ENCODE results near the gene GSTA3.
"Not testable (repeated sequence)": the region's sequence is repeated elsewhere in the genome, so short reads cannot be mapped to it uniquely, and the experiment has no call there.

The GSTA3 gene

GRCh38 chr6:52909531-52909930 lies at the start of gene GSTA3:
TSS of gene GSTA3 (minus strand) at chr6:52909698. CDS start at chr6:52905834, 3,864 bp downstream.
- DNase-seq, result no peak

DNA sequence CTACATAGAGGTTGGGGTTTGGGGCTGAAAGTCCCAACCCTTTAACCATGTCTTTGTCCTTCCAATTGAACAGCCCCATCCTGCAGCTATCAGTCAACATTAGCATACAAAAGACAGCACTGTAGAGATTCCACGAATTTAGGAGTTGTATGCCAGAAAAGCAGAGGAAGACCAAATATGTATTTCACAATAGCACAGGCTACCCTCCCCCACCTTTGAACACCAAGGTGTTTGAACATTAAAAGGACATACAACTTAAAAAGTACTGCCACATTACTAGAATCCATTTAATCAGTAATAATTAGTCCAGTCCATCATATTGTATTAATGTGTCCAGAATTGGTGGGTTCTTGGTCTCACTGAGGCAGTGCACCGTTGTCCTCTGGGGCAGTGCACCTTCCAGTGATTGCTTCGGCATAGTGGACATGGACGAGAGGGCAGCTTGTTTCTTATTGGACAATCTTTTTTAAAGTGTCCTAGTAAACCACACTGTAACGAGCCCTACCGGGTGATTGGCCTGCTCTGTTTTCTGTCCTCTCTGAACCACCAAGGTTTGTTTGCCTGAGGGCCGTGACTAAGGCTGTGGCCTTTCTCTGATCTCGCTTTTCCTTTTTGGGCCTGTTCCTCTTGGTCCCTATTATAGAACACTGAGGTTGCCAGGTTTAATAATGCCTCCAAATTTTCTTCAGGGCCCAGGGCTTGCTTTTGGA lies 49.2 kb upstream of the GSTA3 start:
- DNase-seq, result no peak

DNA sequence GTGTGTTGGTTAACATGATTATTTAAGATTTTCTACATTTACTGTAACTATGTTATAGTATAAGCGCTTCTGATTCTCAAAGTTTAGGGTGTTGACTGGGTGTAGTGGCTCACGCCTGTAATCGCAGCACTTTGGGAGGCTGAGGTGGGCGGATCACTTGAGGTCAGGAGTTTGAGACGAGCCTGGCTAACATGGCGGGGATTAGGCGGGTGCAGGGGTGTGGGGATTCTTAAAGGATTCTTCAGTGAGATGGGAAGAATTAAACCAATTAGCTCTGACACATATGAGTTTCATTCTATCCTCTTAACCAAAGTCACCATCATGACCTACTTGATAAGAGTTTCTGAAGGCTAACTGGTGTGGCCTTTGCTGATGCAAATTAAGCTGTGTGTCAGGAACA lies 46.4 kb upstream of the GSTA3 start:
- DNase-seq, result no peak

- DNase-seq, result peak; percentile 8
These were observed 44.7 kb upstream of the GSTA3 start for GRCh38 chr6:52953911-52954839.

GRCh38 chr6:52946306-52946705 lies 36.8 kb upstream of the GSTA3 start:
- no peak for DNase-seq

- not testable (repeated sequence) for DNase-seq
These were observed 33.3 kb upstream of the GSTA3 start for GRCh38 chr6:52942821-52943220.

- DNase-seq, result no peak
These were observed 32.7 kb upstream of the GSTA3 start for GRCh38 chr6:52942221-52942620.

- no peak for DNase-seq
These were observed 28.4 kb upstream of the GSTA3 start for GRCh38 chr6:52937908-52938307.

- no peak for DNase-seq
These were observed 24.3 kb upstream of the GSTA3 start for GRCh38 chr6:52933778-52934177.

DNA sequence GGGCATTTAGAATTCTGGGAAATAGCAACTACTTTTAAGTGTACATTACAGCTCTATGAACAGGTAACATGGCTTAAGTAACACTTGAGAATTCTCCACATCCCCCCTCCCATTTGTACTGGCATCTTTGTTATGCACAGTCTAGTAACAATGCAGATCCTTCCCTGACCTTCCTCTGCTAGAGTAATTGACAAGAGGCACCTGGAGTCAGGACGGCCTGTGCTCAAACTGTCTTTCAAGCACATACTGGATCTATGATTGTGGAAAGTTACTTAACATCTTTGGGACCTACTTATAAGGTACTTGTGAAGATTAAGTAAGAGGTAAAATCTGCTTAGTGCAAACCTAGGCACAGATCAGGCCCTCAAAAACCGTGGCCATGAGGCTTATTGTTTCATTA lies 21.9 kb upstream of the GSTA3 start:
- no peak for DNase-seq

DNA sequence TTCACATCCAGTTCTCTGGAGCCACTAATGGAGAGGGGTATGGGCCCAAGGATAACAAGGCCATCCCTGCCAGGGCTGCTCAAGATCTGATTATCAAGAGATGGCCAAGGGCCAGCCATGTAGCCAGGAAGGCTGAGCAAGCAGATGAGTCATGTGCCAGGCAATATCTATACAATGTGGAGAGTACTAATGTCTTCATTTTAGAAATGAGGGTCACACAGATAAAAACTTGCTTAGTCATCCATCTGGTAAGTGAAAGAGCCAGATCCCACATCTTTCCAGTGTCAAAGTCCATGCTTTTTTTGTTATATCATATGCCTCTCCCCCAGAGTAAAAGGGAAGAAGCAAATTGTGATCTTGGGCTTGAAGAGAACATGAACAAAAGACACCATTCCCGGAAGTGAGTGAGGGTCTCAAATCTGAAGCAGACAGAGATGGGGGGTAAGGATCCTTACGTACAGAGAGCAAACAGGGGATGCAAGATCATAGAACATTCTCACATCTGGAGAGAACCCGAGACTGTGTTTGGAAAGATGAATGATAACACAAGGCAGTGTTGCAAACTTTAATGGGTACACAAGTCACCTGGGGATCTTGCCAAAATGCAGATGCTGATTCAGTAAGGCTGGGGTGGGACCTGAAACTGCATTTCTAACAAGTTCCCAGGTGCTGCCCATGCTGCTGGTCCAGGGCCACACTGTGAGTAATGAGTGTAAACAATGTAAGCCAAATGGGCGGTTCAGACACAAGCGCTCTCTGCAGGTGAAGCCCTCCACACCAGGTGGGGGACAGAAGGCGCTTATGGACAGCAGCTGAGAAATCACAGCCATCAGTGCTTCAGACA lies 20.0 kb upstream of the GSTA3 start:
- peak; percentile 20 for DNase-seq

GRCh38 chr6:52927451-52927850 lies 18.0 kb upstream of the GSTA3 start:
- no peak for DNase-seq

GRCh38 chr6:52925919-52926792 lies 16.7 kb upstream of the GSTA3 start:
- DNase-seq, result no peak

GRCh38 chr6:52925042-52925441 lies 15.5 kb upstream of the GSTA3 start:
- no peak for DNase-seq

- not testable (repeated sequence) for DNase-seq
These were observed 14.2 kb upstream of the GSTA3 start for GRCh38 chr6:52923689-52924088.

GRCh38 chr6:52922161-52922560 lies 12.7 kb upstream of the GSTA3 start:
- no peak for DNase-seq

DNA sequence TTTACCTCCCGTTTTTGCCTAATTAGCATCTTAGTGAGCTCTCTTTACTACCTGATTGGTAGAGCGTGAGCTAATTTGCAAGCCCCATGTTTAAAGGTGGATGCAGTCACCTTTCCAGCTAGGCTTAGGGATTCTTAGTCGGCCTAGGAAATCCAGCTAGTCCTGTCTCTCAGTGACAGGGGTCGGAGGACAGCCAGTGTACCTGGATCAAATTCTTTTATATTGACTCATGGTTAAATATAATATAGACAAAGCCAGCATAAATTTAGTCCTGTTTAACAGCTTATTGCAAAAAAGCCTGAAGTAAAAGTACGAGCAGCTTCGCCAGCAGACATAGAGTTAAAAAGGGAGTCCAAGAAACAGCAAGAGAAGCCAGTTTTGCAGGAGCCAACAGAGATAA lies 12.2 kb upstream of the GSTA3 start:
- DNase-seq, result no peak

GRCh38 chr6:52919511-52919910 lies 10.0 kb upstream of the GSTA3 start:
- DNase-seq, result peak; percentile 39

DNA sequence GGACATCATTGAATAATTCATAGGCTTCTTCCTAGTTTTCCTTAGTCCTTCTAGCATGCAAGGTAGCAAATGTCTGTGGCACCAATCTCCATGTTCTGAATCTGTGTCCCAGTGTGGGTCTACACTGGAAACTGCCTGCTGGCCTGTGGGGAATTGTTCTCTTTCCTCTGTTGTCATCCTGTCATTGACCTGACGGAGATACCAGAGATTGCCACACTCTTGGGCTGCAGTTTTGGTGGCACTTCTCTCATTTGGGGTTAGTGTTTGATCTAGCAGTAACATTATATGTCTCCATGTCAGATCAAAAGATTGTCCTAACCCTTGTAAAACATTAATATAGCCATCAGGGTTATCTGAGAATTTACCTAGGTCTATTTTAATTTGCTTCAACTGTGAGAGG lies 9.3 kb upstream of the GSTA3 start:
- DNase-seq, result not testable (repeated sequence)

DNA sequence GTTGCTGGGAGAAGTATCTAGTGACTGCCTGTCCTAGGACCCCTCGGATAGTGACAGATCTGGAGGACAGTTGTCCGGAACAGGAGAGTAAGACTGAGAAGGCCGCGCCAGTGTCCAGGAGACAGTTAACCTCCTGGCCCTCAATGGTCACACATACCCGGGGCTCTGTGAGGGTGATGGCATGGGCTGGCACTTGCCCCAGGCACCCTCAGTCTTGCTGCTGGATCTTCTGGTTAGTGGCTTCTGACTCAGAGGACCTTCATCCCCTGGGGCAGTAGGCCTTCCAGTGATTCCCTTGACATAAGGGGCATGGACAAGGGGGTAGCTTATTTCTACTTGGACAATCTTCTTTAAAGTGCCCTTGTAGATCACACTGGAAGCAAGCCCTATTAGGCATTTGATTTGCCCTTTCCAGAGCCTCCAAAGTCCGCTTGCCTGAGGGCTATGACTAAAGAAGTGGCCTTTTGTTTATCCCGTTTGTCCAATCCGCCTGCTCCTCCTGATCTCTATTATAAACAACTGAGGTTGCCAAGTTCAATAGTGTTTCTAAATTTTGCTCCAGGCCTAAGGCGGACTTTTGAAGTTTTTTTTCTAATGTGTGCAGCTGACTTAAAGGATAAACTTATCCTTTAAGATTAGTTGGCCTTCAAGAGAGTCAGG lies 8.7 kb upstream of the GSTA3 start:
- DNase-seq, result not testable (repeated sequence)

DNA sequence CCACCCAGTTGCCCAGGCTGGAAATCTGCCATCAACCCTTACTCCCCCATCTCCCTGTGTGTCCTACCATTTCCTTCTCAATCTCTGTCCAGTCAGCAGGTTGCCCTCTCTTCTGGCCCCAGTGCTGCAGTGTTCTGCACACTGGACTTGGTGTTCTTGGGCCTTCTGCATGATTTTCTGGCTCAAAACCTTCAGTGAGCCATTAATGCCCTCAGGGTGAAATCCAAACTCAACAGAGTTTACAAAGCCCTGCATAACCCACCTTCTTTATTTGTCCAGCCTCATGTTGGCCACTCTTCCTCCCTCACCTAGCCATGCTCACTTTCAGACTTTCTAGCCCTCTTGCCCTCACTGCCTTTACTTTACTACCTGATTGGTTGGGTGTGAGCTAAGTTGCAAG lies 5.0 kb upstream of the GSTA3 start:
- DNase-seq, result no peak

DNA sequence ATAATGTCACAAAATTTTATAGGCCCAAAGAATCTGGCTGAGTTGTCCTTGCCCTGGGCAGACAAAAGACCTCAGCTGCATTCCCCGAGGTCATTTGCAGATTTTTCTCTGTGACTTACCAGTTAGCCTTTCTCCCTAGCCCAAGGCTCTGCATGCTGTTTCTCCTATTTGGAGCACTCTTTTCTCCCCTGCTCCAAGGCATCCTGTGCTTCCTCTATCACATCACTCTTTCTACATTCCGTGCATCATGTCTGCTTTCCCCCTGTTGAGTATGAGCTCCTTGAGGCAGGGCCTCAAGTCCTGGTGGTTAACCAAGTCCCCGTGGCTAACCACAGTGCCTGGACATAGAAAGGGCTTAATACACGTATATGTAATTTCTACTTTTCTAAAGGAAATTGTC lies 593 bp upstream of the GSTA3 start:
- no peak for DNase-seq
